Prostate gland (tissue), 2 donors: Measurements from ENCODE around the gene ZNF691.

ENCODE experiments used
- POLR2A ChIP-seq: fragments of 450-650 bp; IDR thresholded peaks from one replicate; pipeline ENCODE4 v1.6.1; 2016; ENCODE audit warnings: antibody characterized with exemption, mild to moderate bottlenecking
- POLR2AphosphoS5 ChIP-seq: sonication (generic); formaldehyde crosslinking; IDR thresholded peaks from one replicate; pipeline ENCODE4 v1.6.1; 2017; ENCODE audit warnings: antibody characterized with exemption
- TF ChIP-seq, protein P1 (sequence below), 4 experiments: fragments of 200-600 bp in 2 of 4; fragments of 450-650 bp in 2 of 4; sonication (generic) in 2 of 4; IDR thresholded peaks; 1 replicate in 3 of 4; 2 replicates in 1 of 4; pipeline ENCODE4 v1.5.1; 2016 to 2019; ENCODE audit warnings: antibody characterized with exemption in 4 of 4, mild to moderate bottlenecking in 2 of 4, moderate library complexity in 2 of 4

DNA sequence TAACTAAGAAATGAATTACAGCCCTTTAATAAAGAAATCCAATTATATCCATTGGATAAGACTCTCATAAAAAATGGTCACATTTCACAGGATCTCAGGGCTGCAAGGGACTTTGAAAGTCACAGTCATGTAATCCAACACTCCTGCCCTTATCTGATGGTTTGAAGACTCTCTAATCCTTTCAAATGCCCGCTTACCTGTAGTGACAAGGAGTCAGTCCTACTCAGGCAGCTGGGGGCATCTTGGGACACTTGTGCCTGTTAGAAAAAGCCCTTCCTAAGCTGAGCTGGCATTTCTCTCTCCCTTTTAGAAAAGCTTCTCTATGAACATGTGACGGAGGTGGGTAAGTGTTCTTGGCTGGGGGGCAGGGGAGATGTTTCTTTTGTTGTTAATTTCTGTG, 11.0 kb upstream of the ZNF691 start:
- TF ChIP-seq, protein P1, sequence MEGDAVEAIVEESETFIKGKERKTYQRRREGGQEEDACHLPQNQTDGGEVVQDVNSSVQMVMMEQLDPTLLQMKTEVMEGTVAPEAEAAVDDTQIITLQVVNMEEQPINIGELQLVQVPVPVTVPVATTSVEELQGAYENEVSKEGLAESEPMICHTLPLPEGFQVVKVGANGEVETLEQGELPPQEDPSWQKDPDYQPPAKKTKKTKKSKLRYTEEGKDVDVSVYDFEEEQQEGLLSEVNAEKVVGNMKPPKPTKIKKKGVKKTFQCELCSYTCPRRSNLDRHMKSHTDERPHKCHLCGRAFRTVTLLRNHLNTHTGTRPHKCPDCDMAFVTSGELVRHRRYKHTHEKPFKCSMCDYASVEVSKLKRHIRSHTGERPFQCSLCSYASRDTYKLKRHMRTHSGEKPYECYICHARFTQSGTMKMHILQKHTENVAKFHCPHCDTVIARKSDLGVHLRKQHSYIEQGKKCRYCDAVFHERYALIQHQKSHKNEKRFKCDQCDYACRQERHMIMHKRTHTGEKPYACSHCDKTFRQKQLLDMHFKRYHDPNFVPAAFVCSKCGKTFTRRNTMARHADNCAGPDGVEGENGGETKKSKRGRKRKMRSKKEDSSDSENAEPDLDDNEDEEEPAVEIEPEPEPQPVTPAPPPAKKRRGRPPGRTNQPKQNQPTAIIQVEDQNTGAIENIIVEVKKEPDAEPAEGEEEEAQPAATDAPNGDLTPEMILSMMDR (IDR thresholded peaks at IDR 0.05), result no peak
- no peak for TF ChIP-seq POLR2A
- no peak for TF ChIP-seq POLR2AphosphoS5
